ENCODE data around the gene ZNF674.
"Not testable (repeated sequence)": the region's sequence is repeated elsewhere in the genome, so short reads cannot be mapped to it uniquely, and the experiment has no call there.

ZNF674 gene

DNA sequence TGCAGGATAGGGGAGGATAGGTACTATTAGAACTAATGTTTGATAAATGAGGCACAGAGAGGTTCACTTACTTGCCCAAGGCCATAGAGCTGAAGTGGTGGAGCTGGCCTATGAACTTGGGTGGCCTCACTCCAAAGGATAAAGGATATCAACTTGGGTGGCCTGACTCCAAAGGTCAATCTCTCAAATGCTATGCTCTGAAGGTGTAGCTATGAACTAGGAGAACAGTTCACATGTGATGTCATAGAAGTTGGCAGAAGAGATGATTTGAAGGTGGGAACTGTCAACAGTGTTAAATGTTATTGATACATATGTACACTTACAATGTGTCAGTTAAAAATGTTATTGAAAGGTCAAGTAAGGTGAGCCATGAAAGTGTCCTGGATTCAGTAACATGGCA is 22.2 kb upstream of the ZNF674 start:
- no peak for DNase-seq

DNA sequence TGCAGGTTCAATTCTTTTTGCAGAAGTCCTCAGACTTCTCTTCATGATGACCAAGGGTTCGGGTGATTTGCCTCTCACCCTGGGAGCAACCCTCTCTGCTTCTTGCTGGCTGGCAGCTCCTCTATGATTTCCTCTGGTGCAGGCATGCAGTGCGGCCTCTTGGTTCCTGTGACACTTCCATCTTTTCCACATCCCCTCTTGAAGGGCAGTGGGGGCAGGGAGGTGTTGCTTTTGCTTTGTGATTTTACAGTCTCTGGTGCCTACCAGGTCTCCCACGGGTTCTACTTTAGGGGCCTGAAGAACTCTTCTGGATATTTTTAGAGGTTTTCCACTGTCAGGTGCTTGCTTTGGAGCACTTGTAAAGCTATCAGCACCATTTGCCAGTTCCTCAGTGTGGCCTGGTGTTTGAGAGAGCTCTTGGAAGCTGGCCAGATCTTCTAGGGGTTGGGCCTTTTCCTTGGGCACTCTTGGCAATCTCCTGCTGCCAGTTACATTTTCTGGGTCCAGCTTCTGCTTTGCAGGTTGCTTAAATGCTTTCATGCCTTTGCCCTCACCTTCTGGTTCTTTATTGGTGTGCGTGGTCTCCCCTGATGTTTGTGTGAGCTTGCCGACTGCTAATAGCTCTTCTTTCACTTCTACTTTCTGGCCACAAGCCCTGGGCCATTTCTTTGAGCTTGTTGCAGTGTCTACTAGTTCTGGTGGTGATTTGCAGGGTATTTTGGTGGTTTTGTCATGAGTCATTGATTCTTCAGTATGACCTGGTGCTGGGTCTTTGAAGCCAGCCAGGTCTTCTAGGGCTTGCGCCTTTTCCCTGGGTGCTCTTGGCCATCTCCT is 16.8 kb upstream of the ZNF674 start:
- no peak for DNase-seq

DNA sequence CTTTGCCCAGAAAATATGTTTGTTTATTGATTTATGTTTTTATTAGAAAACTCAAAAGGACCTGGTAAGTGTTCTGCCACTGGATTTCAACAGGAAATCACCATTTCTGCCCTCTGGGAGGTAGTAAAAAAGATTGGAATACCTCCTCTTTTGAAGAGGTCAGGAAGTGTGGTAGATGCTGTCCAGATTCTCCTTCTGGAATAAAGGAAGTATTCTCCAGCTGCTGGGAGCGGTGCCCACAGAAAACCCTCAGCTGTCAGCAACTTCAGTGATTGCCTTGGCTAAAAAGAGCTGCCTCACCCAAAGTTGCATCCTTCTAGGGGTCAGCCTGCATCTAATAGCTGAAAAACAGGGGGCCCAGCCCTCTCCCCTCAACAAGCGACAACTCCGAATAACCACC is 13.8 kb upstream of the ZNF674 start:
- DNase-seq, result no peak

DNA sequence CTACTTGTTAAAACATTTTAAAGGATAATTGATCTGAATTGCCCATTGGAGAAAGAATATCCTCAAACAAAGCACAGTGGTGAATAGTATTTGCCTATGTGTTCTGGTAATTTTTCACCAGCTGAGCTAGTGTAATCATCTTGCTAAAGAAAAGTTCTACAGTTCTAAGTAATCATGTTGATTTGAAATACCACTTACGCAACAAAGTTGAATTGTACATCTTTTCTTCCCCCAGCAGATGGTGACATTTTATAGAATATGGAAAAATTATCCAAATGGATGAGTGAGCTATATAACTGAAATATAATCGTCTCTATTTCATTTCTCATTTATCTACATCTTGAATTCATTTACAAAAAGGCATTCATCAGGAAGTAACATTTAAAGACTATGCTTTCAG is 9.7 kb upstream of the ZNF674 start:
- DNase-seq, result peak; percentile 40

DNA sequence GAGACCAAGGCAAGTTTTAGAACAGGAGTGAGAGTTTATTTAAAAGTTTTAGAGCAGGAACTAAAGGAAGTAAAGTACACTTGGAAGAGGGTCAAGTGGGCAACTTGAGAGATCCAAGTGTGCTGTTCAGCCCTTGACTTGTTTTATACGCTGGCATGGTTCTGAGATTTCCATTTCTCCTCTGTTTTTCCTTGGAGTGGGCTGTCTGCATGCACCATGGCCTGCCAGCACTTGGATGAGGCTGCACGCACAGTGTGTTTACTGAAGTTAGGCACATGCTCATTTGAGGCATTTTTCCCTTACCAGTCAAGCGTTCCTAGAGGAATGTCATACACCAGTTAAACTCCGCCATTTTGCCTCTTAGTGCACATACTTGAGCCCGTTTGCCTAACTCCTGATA is 8.7 kb upstream of the ZNF674 start:
- DNase-seq, result no peak

DNA sequence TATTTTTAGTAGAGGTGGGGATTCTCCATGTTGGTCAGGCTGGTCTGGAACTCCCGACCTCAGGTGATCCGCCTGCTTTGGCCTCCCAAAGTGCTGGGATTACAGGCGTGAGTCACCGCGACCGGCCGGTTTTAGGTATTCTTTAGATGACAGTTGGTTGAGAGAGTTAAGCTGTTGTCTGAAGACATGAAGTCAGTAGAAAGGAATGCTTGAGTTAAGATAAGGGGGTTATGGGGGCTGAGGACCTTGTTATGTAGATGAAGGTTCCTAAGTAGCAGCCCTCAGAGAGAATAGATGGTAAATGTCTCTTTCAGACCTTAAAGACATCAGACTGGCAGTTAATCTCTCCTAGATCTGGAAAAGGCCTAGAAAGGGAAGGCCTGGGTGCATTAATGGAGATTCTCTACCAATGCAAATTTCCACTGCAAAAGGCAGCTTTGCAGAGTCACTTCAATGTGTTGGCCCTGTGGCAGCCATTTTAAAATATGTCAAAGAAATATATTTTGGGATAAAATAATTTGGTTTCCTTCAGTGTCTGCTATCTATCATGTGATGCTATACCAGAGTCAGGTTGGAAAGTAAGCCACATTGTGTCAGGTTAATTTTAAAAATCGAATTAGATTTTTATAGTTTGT is 6.4 kb upstream of the ZNF674 start:
- no peak for DNase-seq

DNA sequence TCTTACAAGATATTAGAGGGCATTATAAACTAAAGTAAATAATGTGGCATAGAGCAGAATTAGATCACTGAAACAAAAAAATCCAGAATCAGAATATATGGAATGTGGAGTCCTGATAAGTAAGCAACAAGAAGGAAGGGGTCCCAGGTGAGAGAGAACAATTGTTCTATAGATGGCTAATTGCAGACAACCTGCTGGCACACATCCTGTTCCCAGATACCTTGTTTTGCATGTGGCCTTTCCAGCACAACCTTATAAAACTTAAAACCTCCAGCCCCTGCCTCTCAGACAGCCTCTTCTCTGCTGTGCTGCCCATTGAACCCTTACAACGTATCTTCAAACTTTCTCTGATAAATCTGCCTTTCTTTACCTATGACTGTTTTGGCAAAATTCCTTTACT is 4.7 kb upstream of the ZNF674 start:
- DNase-seq, result no peak

DNA sequence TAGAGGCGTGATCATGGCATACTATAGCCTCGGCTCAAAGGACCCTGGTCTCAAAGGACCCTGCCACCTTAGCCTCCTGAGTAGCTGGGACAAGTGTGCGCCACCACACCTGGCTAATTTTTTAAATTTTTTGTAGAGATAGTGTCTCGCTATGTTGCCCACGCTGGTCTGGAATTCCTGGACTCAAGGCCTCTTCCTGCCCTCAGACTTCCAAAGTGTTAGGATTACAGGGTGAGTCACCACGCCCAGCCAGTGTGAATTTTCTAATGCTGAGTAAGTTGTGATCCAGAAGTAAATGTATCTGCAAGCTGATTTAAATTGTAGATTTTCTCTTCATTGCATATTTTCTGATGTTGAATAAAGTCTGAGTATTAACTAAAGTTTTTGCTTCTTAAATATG is 2.6 kb upstream of the ZNF674 start:
- no peak for DNase-seq

DNA sequence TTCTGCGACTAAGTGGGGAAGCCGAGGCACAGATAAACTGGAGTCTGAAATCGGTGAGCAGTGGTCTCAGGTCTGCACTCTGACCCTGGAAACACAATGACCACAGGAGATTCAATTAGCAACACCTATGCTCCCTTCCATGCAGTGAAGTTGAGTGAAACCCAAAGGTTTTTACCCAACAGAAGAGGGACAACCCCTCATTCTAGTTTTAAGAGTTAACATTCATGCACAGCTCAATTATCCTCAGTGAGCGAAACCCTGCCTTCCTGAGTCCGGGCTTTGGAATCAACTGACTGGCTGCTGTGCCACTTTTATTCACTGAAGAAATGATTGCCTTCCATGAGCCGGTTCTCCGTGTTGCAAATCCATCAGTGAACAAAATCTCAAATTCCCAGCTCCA is 694 bp downstream of the ZNF674 start:
- DNase-seq, result not testable (repeated sequence)

DNA sequence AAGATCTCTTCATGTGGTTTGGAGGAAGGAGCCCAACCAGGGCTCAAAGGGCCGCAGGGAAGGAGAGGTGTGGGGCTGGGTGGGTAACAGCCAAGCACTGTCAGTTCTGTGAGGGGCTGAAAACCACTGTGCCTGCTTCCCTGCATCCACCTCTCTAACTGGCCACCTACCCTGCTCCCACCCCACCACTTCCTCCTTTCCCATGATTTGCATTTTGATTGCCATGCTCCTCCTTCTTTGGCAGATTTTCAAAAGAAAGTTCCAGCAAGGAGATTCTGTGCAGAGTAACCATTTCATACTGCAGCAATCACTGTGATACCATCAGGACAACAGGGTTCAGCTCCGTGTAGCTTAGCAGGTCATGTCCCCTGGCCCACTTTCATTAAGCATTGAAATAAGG is 1.8 kb downstream of the ZNF674 start:
- DNase-seq, result no peak

DNA sequence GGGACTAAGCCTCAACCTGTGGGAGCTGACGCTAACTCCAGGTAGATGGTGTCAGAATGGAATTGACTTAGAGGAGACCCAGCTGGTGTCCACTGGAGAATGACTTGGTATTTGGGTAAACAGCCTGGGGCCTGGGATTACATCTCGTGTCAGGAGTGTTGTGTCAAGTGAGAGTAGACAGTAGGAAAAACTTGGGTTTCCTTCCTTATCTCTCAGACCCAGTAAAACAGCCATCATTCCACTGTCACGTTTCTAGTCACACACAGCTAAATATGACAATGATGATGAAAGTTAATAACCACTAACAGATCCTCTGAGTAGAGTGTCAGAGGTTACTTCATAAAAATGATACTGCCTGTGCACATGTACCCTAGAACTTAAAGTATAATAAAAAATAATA is 13.8 kb downstream of the ZNF674 start:
- DNase-seq, result no peak

DNA sequence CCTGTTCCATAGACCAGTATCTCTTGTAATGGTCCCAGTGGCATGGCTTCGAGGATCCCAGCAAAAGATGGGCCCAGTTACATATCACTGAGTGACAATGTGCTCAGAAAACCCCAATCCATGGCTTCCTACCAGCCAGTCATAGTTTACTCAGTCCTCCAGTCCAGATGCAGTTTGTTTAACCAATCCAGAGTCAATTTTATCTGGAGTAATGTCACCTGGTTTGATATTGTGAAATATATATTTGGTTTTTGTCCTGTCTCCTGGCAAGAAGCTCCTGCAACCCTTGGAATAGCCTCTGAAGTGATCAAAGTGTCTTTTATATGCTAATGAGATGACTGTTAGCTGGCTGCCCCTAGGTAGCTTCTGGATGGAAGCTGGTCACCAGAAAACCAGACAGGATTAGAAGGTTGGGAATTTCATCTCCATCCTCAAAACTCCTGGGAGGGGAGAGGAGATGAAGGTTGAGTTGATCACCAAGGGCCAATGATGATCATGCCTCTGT is 14.8 kb downstream of the ZNF674 start:
- not testable (repeated sequence) for DNase-seq

DNA sequence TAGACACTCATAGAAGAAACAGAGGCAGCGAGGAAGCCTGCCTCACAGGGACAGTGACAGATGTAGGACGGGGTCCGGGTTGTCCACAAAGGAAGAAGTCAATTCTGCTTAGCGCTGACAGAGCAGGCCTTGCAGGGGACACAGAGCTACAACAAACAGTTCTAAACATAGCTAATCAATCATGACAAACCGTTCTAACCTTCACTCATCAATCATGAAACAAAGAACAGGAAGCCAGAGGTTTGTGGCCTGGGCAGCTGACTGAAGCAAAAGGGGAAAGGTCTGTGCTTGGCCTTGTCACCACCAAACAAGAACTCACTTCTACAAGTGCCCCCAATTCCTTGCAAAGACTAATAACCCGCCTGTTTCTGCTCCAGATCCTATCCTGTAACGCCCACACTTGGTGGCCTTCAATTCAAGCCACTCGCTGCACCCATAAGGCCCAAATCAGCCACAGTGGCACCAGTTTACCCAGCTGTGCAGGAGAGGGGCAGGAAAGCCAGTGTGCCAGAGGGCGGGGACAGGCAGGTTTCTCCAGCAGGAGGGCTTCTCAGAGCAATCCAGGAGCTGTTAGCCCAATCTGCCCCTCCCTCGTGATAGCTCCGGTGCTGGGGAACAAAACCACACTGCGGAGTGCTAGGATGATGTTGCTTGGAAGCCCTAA is 15.3 kb downstream of the ZNF674 start:
- not testable (repeated sequence) for DNase-seq

DNA sequence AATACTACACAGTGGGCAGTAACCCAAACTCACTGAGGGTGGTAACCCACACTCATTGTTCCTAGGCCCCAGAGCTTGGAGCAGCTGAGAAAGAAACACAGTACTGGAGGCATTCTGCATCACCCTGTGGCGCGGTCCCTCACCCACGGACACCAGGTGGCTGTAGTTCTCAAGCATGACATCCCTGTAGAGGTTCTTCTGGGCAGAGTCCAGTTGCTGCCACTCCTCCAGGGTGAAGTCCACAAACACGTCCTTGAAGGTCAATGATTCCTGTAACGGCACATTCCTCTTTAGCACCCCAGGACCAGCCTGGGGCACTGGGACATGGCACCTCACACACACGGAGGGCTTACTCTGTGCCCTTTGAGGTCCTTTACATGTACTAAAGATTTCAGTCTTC is 16.6 kb downstream of the ZNF674 start:
- DNase-seq, result not testable (repeated sequence)

DNA sequence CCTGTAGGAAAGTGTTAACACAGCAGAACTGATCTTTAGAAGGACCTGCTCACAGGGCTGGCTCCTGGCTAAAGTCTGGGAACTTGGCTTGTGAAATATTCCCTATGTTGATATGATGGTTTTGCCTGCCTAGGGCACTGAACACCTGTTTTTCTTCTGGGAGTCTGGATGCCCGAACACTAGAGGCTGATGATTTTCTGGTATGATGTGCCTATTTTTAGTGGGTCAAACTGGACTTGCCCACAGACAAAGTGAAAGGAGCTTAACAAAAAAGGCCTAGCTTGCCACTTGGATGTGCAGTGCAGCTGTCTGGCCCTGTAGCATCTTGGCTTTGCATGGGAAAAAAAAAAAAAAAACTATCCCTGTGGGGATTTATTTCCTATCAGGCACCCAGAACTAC is 39.1 kb downstream of the ZNF674 start:
- DNase-seq, result no peak

DNA sequence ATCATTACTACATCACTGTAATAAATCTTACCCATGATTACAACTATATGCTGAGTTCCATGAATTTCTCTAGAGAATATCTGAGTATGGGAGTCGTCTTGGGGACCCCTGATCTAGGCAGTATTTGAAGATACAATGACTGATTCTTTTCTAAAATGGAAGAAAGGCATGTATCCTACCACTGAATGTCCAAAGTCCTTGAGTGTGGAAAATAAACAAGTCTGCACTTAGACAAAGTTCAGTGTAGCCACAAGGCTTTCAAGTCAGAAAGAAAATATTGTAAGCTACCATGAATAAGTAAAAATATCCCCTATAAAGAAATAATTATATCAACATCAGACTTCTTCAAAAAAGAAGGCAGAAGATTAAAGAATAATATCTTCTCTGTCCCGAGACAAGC is 42.4 kb downstream of the ZNF674 start:
- no peak for DNase-seq

DNA sequence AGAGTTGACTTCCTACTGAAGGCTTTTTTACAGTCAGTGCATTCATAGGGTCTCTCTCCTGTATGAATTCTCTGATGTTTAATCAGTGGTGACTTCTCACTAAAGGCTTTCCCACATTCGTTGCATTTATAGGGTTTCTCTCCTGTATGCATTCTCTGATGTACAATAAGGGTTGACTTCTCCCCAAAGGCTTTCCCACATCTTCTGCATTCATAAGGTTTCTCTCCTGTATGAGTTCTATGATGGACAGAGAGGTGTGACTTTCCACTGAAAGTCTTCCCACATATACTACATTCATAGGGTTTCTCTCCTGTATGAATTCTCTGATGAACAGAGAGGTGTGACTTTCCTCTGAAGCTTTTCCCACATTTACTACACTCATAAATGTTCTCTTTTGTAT is 45.2 kb downstream of the ZNF674 start:
- DNase-seq, result no peak

DNA sequence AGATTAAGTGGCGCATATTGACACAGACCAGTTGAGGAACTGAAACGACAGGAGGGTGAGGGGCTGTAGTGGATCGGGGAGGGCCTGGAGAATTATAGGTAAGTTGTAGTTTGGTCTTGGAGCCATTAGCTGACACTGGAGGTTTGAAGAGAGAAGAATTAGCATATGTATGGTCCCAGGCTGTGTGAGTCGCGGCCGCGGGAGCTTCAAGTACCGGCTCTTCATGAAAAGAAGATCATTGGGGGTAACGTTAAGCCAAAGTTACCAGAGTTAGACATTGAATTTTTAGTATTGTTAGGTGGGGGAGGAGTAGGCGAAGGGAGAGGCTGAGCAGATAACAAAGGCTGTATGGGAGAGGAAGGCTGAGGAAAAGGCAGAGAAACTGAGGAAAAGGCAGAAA is 56.5 kb downstream of the ZNF674 start:
- DNase-seq, result no peak

DNA sequence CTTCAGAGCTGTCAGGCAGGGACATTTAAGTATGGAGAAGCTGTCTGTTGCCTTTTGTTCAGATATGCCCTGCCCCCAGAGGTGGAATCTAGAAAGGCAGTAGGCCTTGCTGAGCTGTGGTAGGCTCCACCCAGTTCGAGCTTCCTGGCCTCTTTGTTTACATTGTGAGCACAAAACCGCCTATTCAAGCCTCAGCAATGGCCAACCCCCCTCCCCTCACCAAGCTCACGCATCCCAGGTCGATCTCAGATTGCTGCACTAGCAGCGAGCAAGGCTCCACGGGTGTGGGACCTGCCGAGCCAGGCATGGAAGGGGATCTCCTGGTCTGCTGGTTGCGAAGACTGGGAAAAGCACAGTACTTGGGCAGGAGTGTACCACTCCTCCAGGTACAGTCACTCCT is 59.3 kb downstream of the ZNF674 start:
- DNase-seq, result peak; percentile 6

DNA sequence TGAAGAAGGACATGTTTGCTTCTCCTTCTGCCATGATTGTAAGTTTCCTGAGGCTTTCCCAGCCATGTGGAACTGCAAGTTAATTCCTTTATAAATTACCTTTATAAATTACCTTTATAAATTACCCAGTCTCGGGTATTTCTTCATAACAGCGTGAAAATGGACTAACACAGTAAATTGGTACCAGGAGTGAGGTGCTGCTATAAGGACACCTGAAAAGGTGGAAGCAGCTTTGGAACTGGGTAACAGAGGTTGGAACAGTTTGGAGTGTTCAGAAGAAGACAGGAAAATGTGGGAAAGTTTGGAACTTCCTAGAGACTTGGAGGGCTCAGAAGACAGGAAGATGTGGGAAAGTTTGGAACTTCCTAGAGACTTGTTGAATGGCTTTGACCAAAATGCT is 66.6 kb downstream of the ZNF674 start:
- not testable (repeated sequence) for DNase-seq

DNA sequence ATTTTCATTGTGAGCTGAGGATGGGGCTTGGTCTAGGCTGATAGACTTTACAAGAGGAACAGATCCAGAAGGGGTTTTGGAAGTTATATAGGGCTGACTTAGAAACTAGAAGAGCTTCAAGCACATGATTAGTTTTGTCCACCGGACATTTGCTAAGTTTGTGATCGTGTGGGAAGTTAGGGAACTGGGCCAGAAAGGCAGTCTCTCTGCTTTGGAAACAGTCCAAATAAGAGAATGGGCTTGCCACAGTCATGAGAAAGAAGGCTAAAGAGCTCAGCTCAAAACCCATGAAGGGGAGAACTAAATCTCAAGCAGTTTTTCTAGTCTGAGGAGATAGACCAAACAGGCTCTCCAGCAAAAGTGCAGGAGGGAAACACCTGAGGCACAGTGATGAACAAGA is 67.8 kb downstream of the ZNF674 start:
- no peak for DNase-seq

DNA sequence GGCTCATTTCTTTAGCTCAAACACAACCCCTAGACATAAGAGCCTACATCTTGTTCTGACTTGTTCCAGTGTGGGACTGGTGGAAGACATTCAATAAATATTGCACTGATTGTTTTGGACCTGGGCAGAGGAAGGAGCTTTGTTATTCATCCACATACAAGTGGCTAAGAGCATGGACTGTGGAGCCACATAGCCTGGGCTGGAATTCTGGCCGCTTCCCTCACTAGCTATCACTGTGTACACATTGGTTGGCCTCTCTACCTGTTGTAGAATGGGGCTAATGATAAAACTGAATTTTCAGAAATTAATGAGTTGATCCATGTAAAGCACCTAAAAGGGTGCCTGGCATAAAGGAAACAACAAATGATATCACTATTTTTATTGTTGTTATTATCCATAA is 80.0 kb downstream of the ZNF674 start:
- DNase-seq, result no peak

DNA sequence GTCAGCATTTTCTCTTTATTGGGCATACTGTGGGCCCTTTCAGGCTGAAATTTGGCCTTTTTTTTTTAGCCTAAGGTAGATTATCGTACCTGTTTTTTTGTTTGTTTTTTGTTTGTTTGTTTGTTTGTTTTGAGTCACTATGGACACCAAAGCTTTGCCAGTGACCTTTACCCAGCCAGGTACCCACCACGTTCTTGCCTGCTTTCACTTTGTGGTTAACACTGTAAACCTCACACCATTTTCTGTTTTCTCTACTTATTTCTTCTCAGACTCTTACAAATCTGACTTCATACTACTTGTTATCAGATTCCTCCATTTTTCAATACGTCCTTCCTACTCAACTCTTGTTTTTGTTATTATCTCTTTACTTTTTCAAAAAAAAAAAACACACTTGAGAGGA is 81.5 kb downstream of the ZNF674 start:
- DNase-seq, result peak; percentile 14

DNA sequence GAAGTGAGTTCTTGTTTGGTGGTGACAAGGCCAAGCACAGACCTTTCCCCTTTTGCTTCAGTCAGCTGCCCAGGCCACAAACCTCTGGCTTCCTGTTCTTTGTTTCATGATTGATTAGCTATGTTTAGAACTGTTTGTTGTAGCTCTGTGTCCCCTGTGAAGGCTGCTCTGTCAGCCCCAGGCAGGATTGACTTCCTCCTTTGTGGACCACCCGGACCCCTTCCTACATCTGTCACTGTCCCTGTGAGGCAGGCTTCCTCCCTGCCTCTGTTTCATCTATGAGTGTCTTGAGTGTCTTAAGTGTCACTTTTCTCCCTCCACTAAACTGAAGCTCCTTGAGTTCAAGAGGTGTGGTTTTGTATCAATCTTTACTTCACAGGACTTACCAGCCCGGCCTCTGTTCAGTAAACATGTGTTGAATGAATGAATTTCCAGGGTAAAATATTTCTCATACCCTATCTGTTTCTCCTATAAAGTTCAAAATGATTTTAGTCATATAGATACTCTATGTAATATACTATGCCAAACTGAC is 83.5 kb downstream of the ZNF674 start:
- no peak for DNase-seq

Data from CD4-positive, alpha-beta T cell treated with Interleukin-17A for 1 hour (primary cell).